Astrocyte (in vitro differentiated cells and primary cell): ENCODE measurements around the gene SP140.
"Not testable (repeated sequence)": the region's sequence is repeated elsewhere in the genome, so short reads cannot be mapped to it uniquely, and the experiment has no call there.

Experiments used
- CTCF ChIP-seq: IDR thresholded peaks from 2 replicates; pipeline ENCODE4 v1.5.1; 2011; ENCODE audit warnings: low read depth, mild to moderate bottlenecking, inconsistent platforms, low read length, moderate library complexity; ENCODE audit not compliant: insufficient read depth
- EZH2 ChIP-seq: IDR thresholded peaks from 2 replicates; pipeline ENCODE4 v1.6.1; 2012; ENCODE audit warnings: mild to moderate bottlenecking, low read length, inconsistent platforms; ENCODE audit not compliant: insufficient read depth

GRCh38 chr2:230310792-230311191 lies 85.3 kb downstream of the SP140 start:
- not testable (repeated sequence) for TF ChIP-seq CTCF, EZH2
